HG03378 (cell line): ENCODE measurements around the gene RILPL1.
"Not testable (repeated sequence)": the region's sequence is repeated elsewhere in the genome, so short reads cannot be mapped to it uniquely, and the experiment has no call there.

Experiments used
- ATAC-seq: cut with Tn5 transposase; IDR thresholded peaks from one replicate; pipeline ENCODE4 v1.9.1; 2021; ENCODE audit warnings: mild to moderate bottlenecking, moderate library complexity; ENCODE audit not compliant: unreplicated experiment

RILPL1 gene

GRCh38 chr12:123472438-123472849 lies 61.1 kb downstream of the RILPL1 start:
- ATAC-seq: no peak

- ATAC-seq: no peak
These were observed 62.0 kb downstream of the RILPL1 start for GRCh38 chr12:123471374-123472068.

GRCh38 chr12:123469978-123470377 lies 63.5 kb downstream of the RILPL1 start:
- no peak for ATAC-seq

GRCh38 chr12:123468786-123469185 lies 64.7 kb downstream of the RILPL1 start:
- ATAC-seq: no peak

- ATAC-seq: no peak
These were observed 68.4 kb downstream of the RILPL1 start for GRCh38 chr12:123465084-123465483.

GRCh38 chr12:123463174-123463573 lies 70.3 kb downstream of the RILPL1 start:
- not testable (repeated sequence) for ATAC-seq

- ATAC-seq: peak; percentile 44
These were observed 75.3 kb downstream of the RILPL1 start, which contains the start of gene SNRNP35 for GRCh38 chr12:123457980-123458779. Gene SNRNP35, plus strand, starts transcription at chr12:123458139. Its CDS starts 7,402 bp downstream, at chr12:123465541.

GRCh38 chr12:123453165-123453564 lies 80.4 kb downstream of the RILPL1 start:
- no peak for ATAC-seq

GRCh38 chr12:123452276-123452550 lies 81.3 kb downstream of the RILPL1 start:
- not testable (repeated sequence) for ATAC-seq

- no peak for ATAC-seq
These were observed 82.9 kb downstream of the RILPL1 start for GRCh38 chr12:123450636-123451035.

GRCh38 chr12:123449856-123450255 lies 83.7 kb downstream of the RILPL1 start:
- ATAC-seq: no peak

GRCh38 chr12:123449249-123449733 lies 84.2 kb downstream of the RILPL1 start:
- ATAC-seq: no peak

GRCh38 chr12:123446333-123446713 lies 87.2 kb downstream of the RILPL1 start:
- no peak for ATAC-seq

- no peak for ATAC-seq
These were observed 87.9 kb downstream of the RILPL1 start for GRCh38 chr12:123445388-123446332.

GRCh38 chr12:123444092-123445026 lies 89.2 kb downstream of the RILPL1 start:
- ATAC-seq: no peak

- no peak for ATAC-seq
These were observed 90.7 kb downstream of the RILPL1 start for GRCh38 chr12:123442774-123443173.

GRCh38 chr12:123441523-123442164 lies 91.9 kb downstream of the RILPL1 start:
- peak; percentile 65 for ATAC-seq

GRCh38 chr12:123436017-123436964 lies 97.2 kb downstream of the RILPL1 start, which contains the start of gene RILPL2:
Gene RILPL2, minus strand, starts transcription at chr12:123436684. Its CDS starts 264 bp downstream, at chr12:123436420.
- ATAC-seq: peak; percentile 58
